K562 (cell line): ENCODE results near the gene SLC16A5. TPM values are rescaled to one million over a fixed set of nuclear protein-coding genes. Genes with fewer than 3 reads are reported as not detected.

Experiments
- ATAC-seq: fragments of 200-7000 bp; cut with Tn5 transposase; 3 replicates; pipeline ENCODE4 v1.9.1; 2020; ENCODE audit warnings: moderate library complexity
- BruUV-seq: library from RNA; stranded (reverse); fragments of 400-500 nt; replicated peaks from 2 replicates; lab custom pipeline; 2021; lab: Mats Ljungman, UMichigan
- CTCF ChIA-PET: fragments of 300-600 bp; formaldehyde crosslinking; extraction: SDS; loops from one replicate; lab custom pipeline; 2021; ENCODE audit warnings: low intra/inter-chr PET ratio; lab: Yijun Ruan, JAX
- POLR2A ChIA-PET: fragments of 300-600, 350-650 bp; sonication (Branson Sonifier 250); formaldehyde crosslinking; extraction: SDS; loops from one replicate; lab custom pipeline; 2021; ENCODE audit warnings: antibody characterized with exemption, inconsistent platforms; lab: Yijun Ruan, JAX
- DNase-seq, 4 experiments: peaks; one replicate each; pipeline versions ENCODE4 v3.0.0 to v3.0.0-alpha.2; 2011 to 2018; ENCODE audit warnings: low spot score in 3 of 4, mixed read lengths in 3 of 4; ENCODE audit errors: extremely low read depth in 1 of 4
- FAIRE-seq: peaks from 2 replicates; lab custom pipeline; 2011; peaks lifted over from hg19 to GRCh38; lab: Jason Lieb, UNC
- H2AFZ ChIP-seq: 2 replicates; pipeline ENCODE4 v1.6.0; 2011; ENCODE audit warnings: low read depth, low read length, control low read depth, inconsistent platforms
- H3K27ac ChIP-seq: fragments of 200-600 bp; 3 replicates; pipeline ENCODE4 v1.8.0; 2011; ENCODE audit warnings: low read depth, mild to moderate bottlenecking, control low read depth, inconsistent platforms, low read length, moderate library complexity, mixed read lengths; ENCODE audit errors: extremely low read depth
- H3K27me3 ChIP-seq, 2 experiments: fragments of 300-600 bp in 1 of 2; 2 replicates in 1 of 2; 3 replicates in 1 of 2; pipeline versions ENCODE4 v1.6.0 to v1.8.0; 2011; ENCODE audit warnings: inconsistent platforms in 2 of 2, low read length in 2 of 2, mild to moderate bottlenecking in 1 of 2, mixed read lengths in 1 of 2, moderate library complexity in 1 of 2; ENCODE audit not compliant: control insufficient read depth in 2 of 2, insufficient read depth in 2 of 2
- H3K36me3 ChIP-seq: fragments of 300-600 bp; 3 replicates; pipeline ENCODE4 v1.8.0; 2011; ENCODE audit warnings: mild to moderate bottlenecking, low read length, inconsistent platforms; ENCODE audit not compliant: control insufficient read depth, insufficient read depth
- H3K4me1 ChIP-seq, 2 experiments: fragments of 200-600 bp in 1 of 2; replicated peaks in 1 of 2; 2 replicates in 1 of 2; 3 replicates in 1 of 2; pipeline versions ENCODE4 v1.5.1 to v1.8.0; 2011; ENCODE audit warnings: inconsistent platforms in 2 of 2, low read length in 2 of 2, mild to moderate bottlenecking in 1 of 2, mixed read lengths in 1 of 2, moderate library complexity in 1 of 2; ENCODE audit not compliant: control insufficient read depth in 2 of 2, insufficient read depth in 2 of 2
- H3K4me2 ChIP-seq: 2 replicates; pipeline ENCODE4 v1.6.1; 2011; ENCODE audit warnings: low read length, control low read depth, inconsistent platforms, mixed read lengths; ENCODE audit not compliant: insufficient read depth
- H3K4me3 ChIP-seq: fragments of 200-600 bp; sonication (generic), shearing (Covaris generic); 2 replicates; pipeline ENCODE4 v1.5.1; 2016; ENCODE audit warnings: control low read depth, inconsistent platforms
- H3K79me2 ChIP-seq: fragments of 200-600 bp; 3 replicates; pipeline ENCODE4 v1.8.0; 2011; ENCODE audit warnings: low read length, inconsistent platforms; ENCODE audit not compliant: control insufficient read depth, insufficient read depth
- H3K9ac ChIP-seq, 2 experiments: 2 replicates each; pipeline versions ENCODE4 v1.6.0 to v1.6.1; 2011; ENCODE audit warnings: low read depth in 2 of 2, low read length in 2 of 2, control low read depth in 1 of 2, inconsistent platforms in 1 of 2, mild to moderate bottlenecking in 1 of 2, mixed read lengths in 1 of 2; ENCODE audit not compliant: insufficient read depth in 1 of 2
- H3K9me1 ChIP-seq: one replicate; pipeline ENCODE4 v1.6.0; 2011; ENCODE audit warnings: inconsistent platforms, mild to moderate bottlenecking, low read length, moderate library complexity; ENCODE audit not compliant: control insufficient read depth, insufficient read depth
- H3K9me3 ChIP-seq: replicated peaks from 2 replicates; pipeline ENCODE4 v1.5.1; 2011; ENCODE audit warnings: low read depth, low read length, inconsistent platforms; ENCODE audit not compliant: control insufficient read depth, insufficient read depth
- H4K20me1 ChIP-seq: replicated peaks from 2 replicates; pipeline ENCODE4 v1.6.1; 2011; ENCODE audit warnings: low read length, inconsistent platforms, mixed read lengths; ENCODE audit not compliant: control insufficient read depth, insufficient read depth
- CTCF ChIP-seq, 3 experiments: IDR thresholded peaks in 2 of 3; conservative IDR thresholded peaks in 1 of 3; 2 replicates each; pipeline ENCODE4 v1.5.1; 2011 to 2012; ENCODE audit warnings: low read length in 3 of 3, mild to moderate bottlenecking in 3 of 3, control low read depth in 2 of 3, improper control_type of control experiment in 1 of 3, inconsistent platforms in 1 of 3, low read depth in 1 of 3, mixed read lengths in 1 of 3, moderate library complexity in 1 of 3; ENCODE audit not compliant: insufficient read depth in 2 of 3
- E2F4 ChIP-seq: sonication (generic); formaldehyde crosslinking; IDR thresholded peaks from 2 replicates; pipeline ENCODE4 v1.8.0; 2022; ENCODE audit warnings: mild to moderate bottlenecking, low read depth, missing genetic modification reagents
- GTF2F1 ChIP-seq: IDR thresholded peaks from 2 replicates; pipeline ENCODE4 v1.6.1; 2011; ENCODE audit warnings: low read depth, low read length, improper control_type of control experiment
- KDM2B ChIP-seq: fragments of 250-450 bp; sonication (Bioruptor Pico); IDR thresholded peaks from 2 replicates; pipeline ENCODE4 v1.8.0; 2021; ENCODE audit warnings: mild to moderate bottlenecking, moderate library complexity
- NCOR1 ChIP-seq: fragments of 450-650 bp; IDR thresholded peaks from 2 replicates; pipeline ENCODE4 v1.6.1; 2016; ENCODE audit warnings: mild to moderate bottlenecking, moderate library complexity
- RBBP5 ChIP-seq: fragments of 200-600 bp; sonication (generic); IDR thresholded peaks from 2 replicates; pipeline ENCODE4 v1.6.1; 2012; ENCODE audit warnings: borderline replicate concordance, mild to moderate bottlenecking, low read length, control low read depth, inconsistent platforms; ENCODE audit not compliant: insufficient read depth, poor library complexity, severe bottlenecking
- RBM39 ChIP-seq: fragments of 200-400 bp; formaldehyde crosslinking; optimal IDR thresholded peaks from 2 replicates; pipeline ENCODE3; 2018; ENCODE audit warnings: low read depth, low read length
- SAP30 ChIP-seq: fragments of 200-600 bp; sonication (generic); IDR thresholded peaks from 2 replicates; pipeline ENCODE4 v1.6.1; 2012; ENCODE audit warnings: borderline replicate concordance, low read depth, mild to moderate bottlenecking, moderate library complexity, low read length, control low read depth, inconsistent platforms; ENCODE audit not compliant: insufficient read depth, poor library complexity, severe bottlenecking
- SOX6 ChIP-seq: fragments of 450-650 bp; IDR thresholded peaks from 2 replicates; pipeline ENCODE4 v1.6.1; 2014; ENCODE audit warnings: mild to moderate bottlenecking
- TFE3 ChIP-seq: fragments of 450-650 bp; formaldehyde crosslinking; IDR thresholded peaks from 2 replicates; pipeline ENCODE4 v1.4.0; 2020; ENCODE audit warnings: mild to moderate bottlenecking, mixed read lengths
- TRIM24 ChIP-seq, 2 experiments: fragments of 450-650 bp; IDR thresholded peaks; 2 replicates each; pipeline ENCODE4 v1.6.1; 2016
- U2AF2 ChIP-seq: fragments of 200-400 bp; formaldehyde crosslinking; optimal IDR thresholded peaks from 2 replicates; pipeline ENCODE3; 2017; ENCODE audit warnings: low read depth, mild to moderate bottlenecking, low read length
- WHSC1 ChIP-seq: IDR thresholded peaks from one replicate; pipeline ENCODE4 v1.6.1; 2012; ENCODE audit warnings: low read length, control low read depth, inconsistent platforms
- ZFP1 ChIP-seq: fragments of 450-650 bp; formaldehyde crosslinking; IDR thresholded peaks from 2 replicates; pipeline ENCODE4 v1.4.0; 2020; ENCODE audit warnings: mild to moderate bottlenecking, mixed read lengths
- ZHX1 ChIP-seq: fragments of 150-350 bp; conservative IDR thresholded peaks from 2 replicates; pipeline ENCODE4 v1.6.1; 2014; ENCODE audit warnings: low read length
- WGBS: fragments of 100-300 bp; shearing (Covaris generic); methylation state at CpG from one replicate; pipeline ENCODE4 v1.1.6; 2016; ENCODE audit warnings: low coverage, mixed read lengths; ENCODE audit not compliant: insufficient coverage; ENCODE audit errors: missing lambda C conversion rate; 5-methylcytosine and 5-hydroxymethylcytosine counted together
- in situ Hi-C: fragments of 300-500 bp; cut with MboI; formaldehyde crosslinking; loops from 4 replicates; pipeline ENCODE4 v1.15.0; 2018; ENCODE audit warnings: inconsistent platforms, mixed read lengths
- intact Hi-C: fragments of 100-400 bp; cut with micrococcal nuclease; formaldehyde crosslinking; loops from 2 replicates; pipeline ENCODE4 v1.14.2; 2022
- polyA plus RNA-seq, 8 experiments: library from polyadenylated mRNA; depleted of rRNA in 4 of 8; stranded (reverse) in 5 of 8; unstranded in 3 of 8; fragments of >200 nt; fragmentation: Nextera tagmentation in 2 of 8; fragmentation: Illumina TruSeq in 1 of 8; extraction: Ambion mirVana in 2 of 8; extraction: Trizol in 1 of 8; gene quantifications; 2 replicates each; pipeline versions ENCODE4 v1.2.1 to v1.2.3, GENCODE V29; 2011 to 2014; ENCODE audit warnings: inconsistent platforms in 1 of 8, missing spikeins in 1 of 8
- total RNA-seq, 7 experiments: library from RNA; depleted of rRNA in 6 of 7; stranded (reverse); fragments of >200 nt in 6 of 7; fragmentation: Illumina TruSeq in 2 of 7; extraction: Trizol in 2 of 7; gene quantifications; 2 replicates each; pipeline versions ENCODE4 v1.2.1 to v1.2.3, GENCODE V29; 2011 to 2021; ENCODE audit warnings: low replicate concordance in 1 of 7

The SLC16A5 gene
- total and polyA plus RNA-seq, 9 of the 15 experiments (the other 6 are each of a cell fraction or from before 2014, with no cell fraction given): 0.06 to 2.6 (median 0.91) TPM

GRCh38 chr17:75098861-75099260 lies 11.1 kb downstream of the SLC16A5 start:
- in situ Hi-C loops: no loop called here
- Histone ChIP-seq H3K4me1 (peaks cover 18 to 44% of the 10 kb centered on the region in 2 experiments; a peak in 4 of 5 replicates), H3K79me2 (no peaks in the 10 kb centered on the region), H2AFZ (no peak overlapping the region), H3K9ac (peak overlapping the region in 1 of 2 experiments; percentile 74; a peak in 2 of 4 replicates), H3K4me3 (no peak overlapping the region), H3K36me3 (no peaks in the 10 kb centered on the region), H4K20me1 (no peaks in the 10 kb centered on the region), H3K9me1 (no peaks in the 10 kb centered on the region), H3K9me3 (no peaks in the 10 kb centered on the region), H3K27ac (no peak overlapping the region), H3K4me2 (no peak overlapping the region), H3K27me3 (no peaks in the 10 kb centered on the region)
- intact Hi-C loops: no loop called here
- POLR2A ChIA-PET: interaction anchor here (0.7 to 1.6 kb wide), 4 partner anchors 11 to 102 kb away, joined by 3 to 5 read pairs (median 4); partner anchors contain the start of gene ARMC7
- CTCF ChIA-PET: no interaction called here
- WGBS: 69% methylated on average over 7 of the region's 7 CpGs
- ATAC-seq (no peak), FAIRE-seq (no peak), DNase-seq (no peak)
- no TSS peak for BruUV-seq
- TF ChIP-seq E2F4 (CRISPR knock-in tag) (no peak), RBBP5 (no peak), CTCF (IDR thresholded peaks at IDR 0.05 in 2 of 3, conservative IDR thresholded peaks at IDR 0.05 in 1 of 3; ENCODE audit: insufficient read depth in 2 of 3, low read depth in 1 of 3, low read length in 3 of 3) (no peak), GTF2F1 (no peak), ZHX1 (no peak), KDM2B (no peak), SOX6 (no peak), SAP30 (no peak), WHSC1 (no peak), RBM39 (no peak), TFE3 (CRISPR knock-in tag) (no peak), ZFP1 (CRISPR knock-in tag) (no peak), NCOR1 (no peak), TRIM24 (IDR thresholded peaks at IDR 0.05) (no peak), U2AF2 (no peak)
